Natural killer cell (primary cell): ENCODE measurements around the gene TACR1. TPM values are rescaled to one million over a fixed set of nuclear protein-coding genes. Genes with fewer than 3 reads are reported as not detected.

Experiments used
- ATAC-seq, 3 donors: fragments of 150-1000 bp in 2 of 3; fragments of 200-7000 bp in 1 of 3; cut with Tn5 transposase; 1 replicate in 1 of 3; 2 replicates in 2 of 3; pipeline ENCODE4 v1.10.0; 2021; ENCODE audit warnings: mild to moderate bottlenecking in 2 of 3, moderate library complexity in 2 of 3
- DNase-seq, 2 donors: peaks; one replicate each; pipeline versions ENCODE4 v3.0.0 to v3.0.0-alpha.2; 2013 to 2021; ENCODE audit warnings: mixed read lengths in 1 of 2
- H3K27ac ChIP-seq: one replicate; pipeline ENCODE4 v1.5.1; 2013; ENCODE audit warnings: mild to moderate bottlenecking, low read length
- H3K27me3 ChIP-seq: one replicate; pipeline ENCODE4 v1.6.1; 2013; ENCODE audit warnings: low read length; ENCODE audit not compliant: control insufficient read depth, insufficient read depth
- H3K36me3 ChIP-seq: one replicate; pipeline ENCODE4 v1.6.1; 2013; ENCODE audit warnings: low read length; ENCODE audit not compliant: control insufficient read depth, insufficient read depth
- H3K4me1 ChIP-seq: one replicate; pipeline ENCODE4 v1.6.1; 2013; ENCODE audit warnings: low read length; ENCODE audit not compliant: control insufficient read depth, insufficient read depth
- H3K4me3 ChIP-seq: one replicate; pipeline ENCODE4 v1.5.1; 2013; ENCODE audit warnings: low read length
- H3K9me3 ChIP-seq: one replicate; pipeline ENCODE4 v1.6.1; 2013; ENCODE audit warnings: low read length; ENCODE audit not compliant: control insufficient read depth, insufficient read depth
- H3K27ac Mint-ChIP-seq, 2 donors: one replicate each; pipeline ENCODE4 v1.8.0; 2022; ENCODE audit warnings: mild to moderate bottlenecking in 2 of 2, mixed read lengths in 2 of 2, moderate library complexity in 1 of 2
- H3K27me3 Mint-ChIP-seq, 2 donors: one replicate each; pipeline ENCODE4 v1.8.0; 2022; ENCODE audit warnings: low read depth in 2 of 2, mixed read lengths in 2 of 2
- H3K36me3 Mint-ChIP-seq: one replicate; pipeline ENCODE4 v1.8.0; 2022; ENCODE audit warnings: mixed read lengths
- H3K4me1 Mint-ChIP-seq, 2 donors: one replicate each; pipeline ENCODE4 v1.8.0; 2022; ENCODE audit warnings: mixed read lengths in 2 of 2
- H3K4me3 Mint-ChIP-seq: one replicate; pipeline ENCODE4 v1.8.0; 2022; ENCODE audit warnings: mild to moderate bottlenecking, moderate library complexity, mixed read lengths
- H3K9me3 Mint-ChIP-seq, 2 donors: one replicate each; pipeline ENCODE4 v1.8.0; 2022; ENCODE audit warnings: mixed read lengths in 2 of 2
- WGBS: methylation state at CpG from one replicate; pipeline ENCODE4 v1.1.7; 2013; ENCODE audit warnings: missing lambda C conversion rate; ENCODE audit not compliant: insufficient coverage; 5-methylcytosine and 5-hydroxymethylcytosine counted together
- intact Hi-C: fragments of 100-400 bp; cut with micrococcal nuclease; formaldehyde crosslinking; loops from one replicate; pipeline ENCODE4 v1.14.2; 2022
- total RNA-seq, 4 donors: library from RNA; stranded (reverse); fragments of 120-200 nt in 1 of 4; gene quantifications; one replicate each; pipeline versions ENCODE4 v1.2.3 to v1.2.4, GENCODE V29; 2013 to 2022
- TF ChIP-seq, protein P1 (sequence below): fragments of 200-600 bp; IDR thresholded peaks from one replicate; pipeline ENCODE4 v1.8.0; 2022; ENCODE audit warnings: antibody characterized with exemption

Gene TACR1
- total RNA-seq, 3 donors from 2014 or later (not counting 1 experiment from before 2014, with no cell fraction given): not detected

DNA sequence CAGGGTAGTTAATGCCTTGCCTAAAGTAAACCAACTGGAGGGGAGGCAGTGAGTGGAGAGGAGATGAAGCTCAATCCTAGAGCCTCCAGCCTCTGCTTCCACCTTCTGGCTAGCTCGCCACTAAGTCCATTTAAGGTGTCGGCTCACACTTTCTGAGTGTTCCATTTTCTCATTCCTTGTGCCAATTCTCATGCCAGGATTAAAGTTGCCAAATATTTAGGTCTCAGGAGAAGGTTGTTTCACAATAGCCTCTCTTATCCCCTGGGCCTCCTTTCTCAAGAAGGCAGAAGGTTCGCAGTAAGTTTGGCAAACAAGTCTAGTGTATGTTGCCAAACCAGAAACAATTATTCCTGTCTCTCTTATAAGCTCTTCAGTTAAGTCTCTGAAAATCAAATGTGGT lies 57.2 kb downstream of the TACR1 start:
- Histone ChIP-seq H3K27ac (no peak overlapping the region), H3K27me3 (no peaks in the 10 kb centered on the region), H3K9me3 (no peaks in the 10 kb centered on the region), H3K4me1 (no peaks in the 10 kb centered on the region), H3K4me3 (no peak overlapping the region), H3K36me3 (no peaks in the 10 kb centered on the region)
- no peak overlapping the region for H3K27ac Mint-ChIP-seq
- ATAC-seq: no peak
- H3K4me3 Mint-ChIP-seq: no peak overlapping the region
- H3K36me3 Mint-ChIP-seq: no peaks in the 10 kb centered on the region
- H3K27me3 Mint-ChIP-seq: peaks cover 7 to 8% of the 10 kb centered on the region in 2 donors
- H3K9me3 Mint-ChIP-seq: no peaks in the 10 kb centered on the region
- no peaks in the 10 kb centered on the region for H3K4me1 Mint-ChIP-seq
- 85% methylated on average over 3 of the region's 3 CpGs for WGBS
- TF ChIP-seq, protein P1, sequence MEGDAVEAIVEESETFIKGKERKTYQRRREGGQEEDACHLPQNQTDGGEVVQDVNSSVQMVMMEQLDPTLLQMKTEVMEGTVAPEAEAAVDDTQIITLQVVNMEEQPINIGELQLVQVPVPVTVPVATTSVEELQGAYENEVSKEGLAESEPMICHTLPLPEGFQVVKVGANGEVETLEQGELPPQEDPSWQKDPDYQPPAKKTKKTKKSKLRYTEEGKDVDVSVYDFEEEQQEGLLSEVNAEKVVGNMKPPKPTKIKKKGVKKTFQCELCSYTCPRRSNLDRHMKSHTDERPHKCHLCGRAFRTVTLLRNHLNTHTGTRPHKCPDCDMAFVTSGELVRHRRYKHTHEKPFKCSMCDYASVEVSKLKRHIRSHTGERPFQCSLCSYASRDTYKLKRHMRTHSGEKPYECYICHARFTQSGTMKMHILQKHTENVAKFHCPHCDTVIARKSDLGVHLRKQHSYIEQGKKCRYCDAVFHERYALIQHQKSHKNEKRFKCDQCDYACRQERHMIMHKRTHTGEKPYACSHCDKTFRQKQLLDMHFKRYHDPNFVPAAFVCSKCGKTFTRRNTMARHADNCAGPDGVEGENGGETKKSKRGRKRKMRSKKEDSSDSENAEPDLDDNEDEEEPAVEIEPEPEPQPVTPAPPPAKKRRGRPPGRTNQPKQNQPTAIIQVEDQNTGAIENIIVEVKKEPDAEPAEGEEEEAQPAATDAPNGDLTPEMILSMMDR: no peak
- no peak for DNase-seq
- intact Hi-C loops: no loop called here

DNA sequence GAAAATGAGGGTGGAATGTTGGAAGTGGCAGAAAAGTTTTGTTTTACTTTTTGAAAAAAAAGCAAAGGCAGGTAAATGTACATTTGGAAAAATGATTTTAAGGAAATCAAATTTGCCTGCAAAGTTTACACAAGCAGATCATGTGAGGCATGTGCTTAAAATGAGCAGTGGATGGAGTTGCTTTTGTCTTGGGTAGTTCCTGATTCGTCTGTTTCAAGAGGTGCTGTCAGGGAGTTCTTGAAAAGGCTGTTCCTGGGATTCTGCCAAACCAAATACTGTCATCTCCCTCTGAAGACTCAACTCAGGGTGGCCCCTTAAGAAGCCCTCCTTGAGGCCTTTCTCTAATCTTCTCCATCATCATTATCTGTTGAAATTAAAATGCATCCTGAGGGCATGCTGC lies 59.0 kb downstream of the TACR1 start:
- TF ChIP-seq, protein P1: no peak
- intact Hi-C loops: no loop called here
- Histone ChIP-seq H3K9me3 (no peaks in the 10 kb centered on the region), H3K27ac (no peak overlapping the region), H3K4me3 (no peak overlapping the region), H3K4me1 (no peaks in the 10 kb centered on the region), H3K36me3 (no peaks in the 10 kb centered on the region), H3K27me3 (no peaks in the 10 kb centered on the region)
- Mint-ChIP-seq H3K36me3 (no peaks in the 10 kb centered on the region), H3K27ac (no peak overlapping the region), H3K4me1 (no peaks in the 10 kb centered on the region), H3K9me3 (no peaks in the 10 kb centered on the region), H3K27me3 (peaks cover 7 to 8% of the 10 kb centered on the region in 2 donors), H3K4me3 (no peak overlapping the region)
- WGBS: 0% methylated on average over 1 of the region's 1 CpG
- DNase-seq (no peak), ATAC-seq (no peak)

DNA sequence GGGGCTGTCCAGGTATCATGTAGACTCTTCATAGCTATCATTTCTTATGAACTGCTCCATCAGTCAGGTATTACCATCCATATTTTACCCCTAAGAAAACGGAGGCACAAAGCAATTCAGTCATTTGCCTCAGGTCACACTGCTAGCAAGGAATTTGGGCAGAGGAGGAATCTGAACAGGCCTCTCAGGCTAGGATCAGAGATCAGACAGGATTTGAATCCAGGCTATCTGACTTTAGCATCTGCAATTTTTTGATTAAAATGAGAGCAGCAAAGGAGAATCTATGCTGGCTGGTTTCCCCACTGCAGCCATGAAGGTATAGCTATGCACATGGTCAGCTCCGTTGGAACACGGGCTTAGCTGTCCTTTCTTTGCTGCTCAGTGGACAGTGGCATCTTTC lies 60.1 kb downstream of the TACR1 start:
- 80% methylated on average over 3 of the region's 3 CpGs for WGBS

DNA sequence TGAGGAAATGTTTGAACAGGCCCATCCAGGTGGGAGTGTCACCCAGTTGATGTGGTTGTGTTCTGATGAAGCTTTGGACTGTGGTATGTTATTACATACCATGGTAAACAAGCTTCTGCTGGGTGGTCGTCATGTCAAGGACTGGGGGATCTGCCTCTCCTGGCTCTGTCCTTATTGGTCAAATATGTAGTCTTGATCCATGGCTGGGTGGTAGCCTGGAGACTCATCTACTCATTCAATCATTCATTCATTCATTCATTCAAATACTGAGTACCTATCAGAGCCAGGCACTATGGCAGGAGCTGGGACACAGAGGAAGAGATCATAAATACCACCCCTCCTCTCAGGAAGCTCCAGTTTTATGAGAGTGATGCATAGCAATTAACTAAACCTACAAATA lies 60.8 kb downstream of the TACR1 start:
- H3K36me3 ChIP-seq: no peaks in the 10 kb centered on the region
- Mint-ChIP-seq H3K4me3 (no peak overlapping the region), H3K36me3 (no peaks in the 10 kb centered on the region), H3K9me3 (no peaks in the 10 kb centered on the region), H3K27me3 (peaks cover 7 to 8% of the 10 kb centered on the region in 2 donors), H3K4me1 (no peaks in the 10 kb centered on the region), H3K27ac (no peak overlapping the region)
- TF ChIP-seq, protein P1: no peak
- no peak for DNase-seq
- H3K4me3 ChIP-seq: no peak overlapping the region
- no peaks in the 10 kb centered on the region for H3K27me3 ChIP-seq
- intact Hi-C loops: no loop called here
- no peak for ATAC-seq
- 80% methylated on average over 1 of the region's 1 CpG for WGBS
- no peaks in the 10 kb centered on the region for H3K9me3 ChIP-seq
- no peaks in the 10 kb centered on the region for H3K4me1 ChIP-seq
- H3K27ac ChIP-seq: no peak overlapping the region

More for the DNA sequence above, 60.1 kb downstream of the TACR1 start:
- intact Hi-C loops: no loop called here
- Mint-ChIP-seq H3K4me1 (no peaks in the 10 kb centered on the region), H3K27me3 (peaks cover 7 to 8% of the 10 kb centered on the region in 2 donors), H3K27ac (no peak overlapping the region), H3K4me3 (no peak overlapping the region), H3K9me3 (no peaks in the 10 kb centered on the region), H3K36me3 (no peaks in the 10 kb centered on the region)
- TF ChIP-seq, protein P1: no peak
- H3K36me3 ChIP-seq: no peaks in the 10 kb centered on the region
- no peaks in the 10 kb centered on the region for H3K9me3 ChIP-seq
- no peak for ATAC-seq
- no peak overlapping the region for H3K4me3 ChIP-seq
- H3K27ac ChIP-seq: no peak overlapping the region
- H3K4me1 ChIP-seq: no peaks in the 10 kb centered on the region
- no peaks in the 10 kb centered on the region for H3K27me3 ChIP-seq
- DNase-seq: no peak
